ENCODE measurements around the gene FBXW7. TPM values are rescaled to one million over a fixed set of nuclear protein-coding genes. Genes with fewer than 3 reads are reported as not detected.

The FBXW7 gene
- total and polyA plus RNA-seq, 7 donors = 3.7 to 122 (median 74.9) TPM

DNA sequence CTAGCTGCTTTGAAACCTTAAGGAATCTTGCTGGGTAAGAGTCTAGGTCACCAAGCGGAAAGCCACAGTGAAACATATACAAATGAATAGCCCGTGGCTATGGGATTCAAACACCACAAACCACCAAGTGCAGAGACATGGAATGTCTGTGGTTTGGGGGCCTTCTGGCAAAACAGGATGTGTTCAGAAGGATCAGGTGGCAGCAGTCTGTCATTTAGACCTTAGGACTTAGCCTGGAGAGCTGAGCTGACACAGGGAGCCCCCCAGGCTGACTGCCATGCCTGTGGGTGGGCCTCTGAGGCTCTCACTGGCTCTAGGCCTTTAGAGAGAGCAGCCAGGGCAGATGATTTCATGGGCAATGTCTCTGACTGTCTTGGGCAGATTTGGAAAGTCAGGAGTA is 225.6 kb downstream of the FBXW7 start:
- no peak overlapping the region for H3K27ac ChIP-seq
- no peak overlapping the region for H3K4me3 ChIP-seq
- TF ChIP-seq POLR2AphosphoS5 (IDR thresholded peaks at IDR 0.05) = no peak
- no peak for TF ChIP-seq EP300 (IDR thresholded peaks at IDR 0.05)
- TF ChIP-seq POLR2A (IDR thresholded peaks at IDR 0.05) = no peak
- WGBS, 2 donors = 68 to 87% methylated on average over 2 of the region's 2 CpGs
- DNase-seq = no peak
- intact Hi-C loops (cut with DNase I) = no loop called here
- no peaks in the 10 kb centered on the region for H3K36me3 ChIP-seq
- H3K9me3 ChIP-seq = no peaks in the 10 kb centered on the region
- H3K27me3 ChIP-seq = no peaks in the 10 kb centered on the region
- H3K4me1 ChIP-seq = no peaks in the 10 kb centered on the region

DNA sequence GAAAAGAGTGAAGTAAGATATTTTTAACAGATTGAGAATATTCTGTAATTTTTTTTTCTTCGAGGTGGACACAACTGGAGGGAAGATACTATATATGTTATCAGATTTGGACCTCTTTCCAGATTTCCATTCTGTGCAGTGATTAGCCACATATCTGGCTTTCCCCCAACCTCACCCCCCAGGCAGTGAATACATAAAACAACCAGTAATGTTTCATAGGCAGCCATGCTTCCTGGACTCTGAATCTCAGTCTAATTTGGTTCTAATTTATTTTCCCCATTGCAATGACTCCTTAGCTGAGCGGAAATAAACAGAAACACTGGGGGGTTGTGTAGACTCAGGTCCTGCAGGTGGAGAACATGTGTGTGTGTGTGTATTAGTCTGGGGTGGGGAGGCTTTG is 226.5 kb downstream of the FBXW7 start:
- Histone ChIP-seq H3K27me3 (no peaks in the 10 kb centered on the region), H3K4me1 (no peaks in the 10 kb centered on the region), H3K27ac (no peak overlapping the region), H3K36me3 (no peaks in the 10 kb centered on the region), H3K4me3 (no peak overlapping the region), H3K9me3 (no peaks in the 10 kb centered on the region)
- 90 to 92% methylated on average over 2 of the region's 2 CpGs for WGBS, 2 donors
- DNase-seq = no peak
- TF ChIP-seq EP300 (IDR thresholded peaks at IDR 0.05) (no peak), POLR2A (IDR thresholded peaks at IDR 0.05) (no peak), POLR2AphosphoS5 (IDR thresholded peaks at IDR 0.05) (no peak)
- TF ChIP-seq, protein P1, sequence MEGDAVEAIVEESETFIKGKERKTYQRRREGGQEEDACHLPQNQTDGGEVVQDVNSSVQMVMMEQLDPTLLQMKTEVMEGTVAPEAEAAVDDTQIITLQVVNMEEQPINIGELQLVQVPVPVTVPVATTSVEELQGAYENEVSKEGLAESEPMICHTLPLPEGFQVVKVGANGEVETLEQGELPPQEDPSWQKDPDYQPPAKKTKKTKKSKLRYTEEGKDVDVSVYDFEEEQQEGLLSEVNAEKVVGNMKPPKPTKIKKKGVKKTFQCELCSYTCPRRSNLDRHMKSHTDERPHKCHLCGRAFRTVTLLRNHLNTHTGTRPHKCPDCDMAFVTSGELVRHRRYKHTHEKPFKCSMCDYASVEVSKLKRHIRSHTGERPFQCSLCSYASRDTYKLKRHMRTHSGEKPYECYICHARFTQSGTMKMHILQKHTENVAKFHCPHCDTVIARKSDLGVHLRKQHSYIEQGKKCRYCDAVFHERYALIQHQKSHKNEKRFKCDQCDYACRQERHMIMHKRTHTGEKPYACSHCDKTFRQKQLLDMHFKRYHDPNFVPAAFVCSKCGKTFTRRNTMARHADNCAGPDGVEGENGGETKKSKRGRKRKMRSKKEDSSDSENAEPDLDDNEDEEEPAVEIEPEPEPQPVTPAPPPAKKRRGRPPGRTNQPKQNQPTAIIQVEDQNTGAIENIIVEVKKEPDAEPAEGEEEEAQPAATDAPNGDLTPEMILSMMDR (IDR thresholded peaks at IDR 0.05) = no peak
- intact Hi-C loops (cut with DNase I) = no loop called here

DNA sequence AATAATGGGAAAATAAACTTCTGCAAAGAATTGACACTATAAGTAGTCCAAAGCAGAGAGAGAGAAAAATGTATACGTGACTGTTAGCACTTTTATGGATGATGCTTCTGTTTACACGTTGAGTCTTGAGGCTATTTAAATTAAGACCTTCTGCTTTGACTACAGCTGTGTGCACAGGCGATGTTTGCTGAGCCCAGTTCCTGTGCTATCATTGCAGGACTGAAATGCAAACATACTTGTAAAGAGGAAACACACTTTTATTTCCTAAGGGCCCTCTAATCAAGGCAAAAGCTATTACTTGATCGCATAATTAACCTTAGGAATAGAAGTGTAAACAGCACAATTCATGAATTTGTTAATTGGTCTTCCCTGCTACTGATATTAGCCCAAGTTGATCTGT is 226.9 kb downstream of the FBXW7 start:
- H3K36me3 ChIP-seq = no peaks in the 10 kb centered on the region

DNA sequence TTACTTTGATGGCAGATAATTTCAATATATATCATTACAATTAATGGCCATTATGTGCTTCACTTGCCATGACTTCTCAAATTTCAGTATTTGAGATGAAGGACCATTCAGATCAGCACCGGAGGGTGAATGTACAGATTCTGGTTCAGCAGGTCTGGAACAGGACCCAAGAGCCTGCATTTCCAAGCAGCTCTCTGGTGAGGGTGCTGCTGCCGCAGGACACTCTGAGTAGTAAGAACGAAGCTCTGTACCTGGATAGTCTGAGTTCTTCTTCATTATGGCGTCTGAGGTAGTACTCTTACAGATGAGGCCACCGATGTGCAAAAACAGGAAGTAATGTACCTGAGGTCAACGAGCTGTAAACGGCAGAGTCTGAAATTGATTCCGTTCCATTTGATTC is 228.2 kb downstream of the FBXW7 start:
- no peaks in the 10 kb centered on the region for H3K36me3 ChIP-seq
- H3K27ac ChIP-seq = no peak overlapping the region
- H3K4me1 ChIP-seq = no peaks in the 10 kb centered on the region
- H3K9me3 ChIP-seq = no peaks in the 10 kb centered on the region
- TF ChIP-seq, protein P1 (IDR thresholded peaks at IDR 0.05) = no peak
- TF ChIP-seq EP300 (IDR thresholded peaks at IDR 0.05) (no peak), POLR2A (IDR thresholded peaks at IDR 0.05) (no peak), POLR2AphosphoS5 (IDR thresholded peaks at IDR 0.05) (no peak)
- H3K27me3 ChIP-seq = no peaks in the 10 kb centered on the region
- H3K4me3 ChIP-seq = no peak overlapping the region
- intact Hi-C loops (cut with DNase I) = no loop called here
- DNase-seq = no peak
- 87 to 88% methylated on average over 8 of the region's 8 CpGs for whole genome bisulfite sequencing, 2 donors

More for the DNA sequence above, 226.9 kb downstream of the FBXW7 start:
- Histone ChIP-seq H3K4me3 (no peak overlapping the region), H3K4me1 (no peaks in the 10 kb centered on the region), H3K27ac (no peak overlapping the region), H3K27me3 (no peaks in the 10 kb centered on the region), H3K9me3 (no peaks in the 10 kb centered on the region)
- DNase-seq = no peak
- intact Hi-C loops (cut with DNase I) = no loop called here
- WGBS, 2 donors = 22 to 47% methylated on average over 4 of the region's 4 CpGs
- TF ChIP-seq POLR2AphosphoS5 (IDR thresholded peaks at IDR 0.05) (no peak), POLR2A (IDR thresholded peaks at IDR 0.05) (no peak), EP300 (IDR thresholded peaks at IDR 0.05) (no peak)
- TF ChIP-seq, protein P1 (IDR thresholded peaks at IDR 0.05) = no peak

DNA sequence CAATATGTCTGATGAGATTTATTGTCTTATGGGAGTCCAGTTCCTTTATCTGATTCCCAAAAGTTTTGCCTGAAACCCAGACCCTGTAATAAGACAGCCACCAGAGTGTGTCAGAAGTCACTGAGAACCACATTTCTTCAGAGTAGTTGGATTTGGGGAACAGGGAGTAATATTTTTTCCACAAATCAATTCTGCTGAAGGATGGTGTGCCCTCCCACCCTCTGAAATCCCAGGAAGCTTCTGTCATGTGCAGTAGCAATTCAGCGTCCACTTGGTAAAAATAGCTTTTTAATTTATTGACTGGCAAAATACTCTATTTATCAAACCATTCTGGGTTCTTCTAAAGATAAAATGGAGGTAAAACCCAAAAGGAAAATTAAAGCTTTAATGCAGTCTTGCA is 229.4 kb downstream of the FBXW7 start:
- TF ChIP-seq POLR2A (IDR thresholded peaks at IDR 0.05) = no peak
- no peak for TF ChIP-seq POLR2AphosphoS5 (IDR thresholded peaks at IDR 0.05)
- TF ChIP-seq, protein P1 (IDR thresholded peaks at IDR 0.05) = no peak
- no peak for TF ChIP-seq EP300 (IDR thresholded peaks at IDR 0.05)
- Histone ChIP-seq H3K9me3 (no peaks in the 10 kb centered on the region), H3K36me3 (no peaks in the 10 kb centered on the region), H3K4me1 (no peaks in the 10 kb centered on the region), H3K4me3 (no peak overlapping the region), H3K27ac (no peak overlapping the region), H3K27me3 (no peaks in the 10 kb centered on the region)
- intact Hi-C loops (cut with DNase I) = no loop called here
- 63 to 74% methylated on average over 1 of the region's 1 CpG for WGBS, 2 donors
- no peak for DNase-seq

Data from sigmoid colon (tissue), 7 donors.